Adrenal gland (tissue), 12 donors: Measurements from ENCODE around the gene ANTXR1. TPM values are rescaled to one million over a fixed set of nuclear protein-coding genes. Genes with fewer than 3 reads are reported as not detected.

Source experiments
- DNase-seq, 7 donors: peaks; one replicate each; pipeline ENCODE4 v3.0.0-alpha.2; 2019 to 2020
- H3K27ac ChIP-seq, 5 donors: fragments of 200-600 bp; sonication (generic) in 4 of 5; 1 replicate in 3 of 5; 2 replicates in 2 of 5; pipeline versions ENCODE4 v1.5.1 to v1.8.0; 2016 to 2020; ENCODE audit warnings: mild to moderate bottlenecking in 1 of 5
- H3K27me3 ChIP-seq: fragments of 200-600 bp; 2 replicates; pipeline ENCODE4 v1.8.0; 2021
- H3K36me3 ChIP-seq, 2 donors: fragments of 200-600 bp; replicated peaks in 1 of 2; 1 replicate in 1 of 2; 2 replicates in 1 of 2; pipeline versions ENCODE4 v1.5.1 to v1.8.0; 2018 to 2022
- H3K4me1 ChIP-seq, 2 donors: fragments of 200-600 bp; replicated peaks in 1 of 2; 1 replicate in 1 of 2; 2 replicates in 1 of 2; pipeline versions ENCODE4 v1.5.1 to v1.8.0; 2018 to 2021
- H3K4me3 ChIP-seq, 4 donors: fragments of 200-600 bp; sonication (generic) in 3 of 4; one replicate each; pipeline ENCODE4 v1.5.1; 2016 to 2018
- H3K9me3 ChIP-seq, 3 donors: fragments of 200-600 bp; sonication (generic) in 1 of 3; replicated peaks in 1 of 3; 1 replicate in 2 of 3; 2 replicates in 1 of 3; pipeline versions ENCODE4 v1.5.1 to v1.8.0; 2016 to 2021
- CTCF ChIP-seq, 6 experiments: fragments of 450-650 bp in 4 of 6; fragments of 200-600 bp in 2 of 6; sonication (generic) in 1 of 6; IDR thresholded peaks; 1 replicate in 5 of 6; 2 replicates in 1 of 6; pipeline versions ENCODE4 v1.5.1 to v1.8.0; 2016 to 2021; ENCODE audit warnings: antibody characterized with exemption in 6 of 6, mild to moderate bottlenecking in 2 of 6, moderate library complexity in 1 of 6
- POLR2A ChIP-seq, 2 donors: fragments of 450-650 bp; IDR thresholded peaks; one replicate each; pipeline ENCODE4 v1.6.1; 2017; ENCODE audit warnings: antibody characterized with exemption in 2 of 2, mild to moderate bottlenecking in 2 of 2, moderate library complexity in 1 of 2
- WGBS, 4 donors: extraction: QIAGEN DNeasy Blood & Tissue Kit in 2 of 4; methylation state at CpG; one replicate each; pipeline versions ENCODE4 v1.1.5 to v1.1.7; 2013 to 2017; 5-methylcytosine and 5-hydroxymethylcytosine counted together
- intact Hi-C, 2 donors: fragments of 100-400 bp; cut with DNase I; formaldehyde crosslinking; loops; one replicate each; pipeline versions ENCODE4 v1.14.1 to v1.15.0; 2022 to 2023
- polyA plus RNA-seq, 3 donors: library from polyadenylated mRNA; stranded (reverse); fragments of 200-250 nt in 2 of 3; fragments of 350-450 nt in 1 of 3; fragmentation: Illumina TruSeq in 1 of 3; extraction: RNeasy Lipid Tissue Mini Kit (QIAGEN cat#74804) in 1 of 3; gene quantifications; one replicate each; pipeline ENCODE4 v1.2.3, GENCODE V29; 2013 to 2014
- total RNA-seq, 9 donors: library from RNA; depleted of rRNA in 4 of 9; stranded (reverse); fragments of >200 nt in 4 of 9; fragments of 120-200 nt in 1 of 9; fragmentation: NEBNext Ultra II Directional in 1 of 9; extraction: Animal tissue kit (Norgen Biotek cat#: 25700) in 1 of 9; gene quantifications; one replicate each; pipeline versions ENCODE4 v1.1.0 to v1.2.4, GENCODE V29; 2013 to 2023
- donor health status: healthy with polysubstance abuse.
- donor health status: Bipolar disorder and iron deficiency.
- donor health status: DM: yes; HTN: yes; CAD: no.
- donor health status: DM: no; HTN: no; CAD: no.
- donor health status: DM: no; HTN: no; CAD: no.
- donor health status: DM: yes; HTN: yes; CAD: no.

Gene ANTXR1
- total and polyA plus RNA-seq, 12 donors: 19.0 to 386 (median 119) TPM

- WGBS, 4 donors: 75 to 84% (median 81%) methylated on average over 7 of the region's 7 CpGs
- Histone ChIP-seq H3K9me3 (no peaks in the 10 kb centered on the region), H3K36me3 (peaks cover 0 to 31% of the 10 kb centered on the region in 2 donors), H3K27me3 (no peaks in the 10 kb centered on the region), H3K4me3 (no peak overlapping the region), H3K27ac (no peak overlapping the region), H3K4me1 (peaks cover 4 to 6% of the 10 kb centered on the region in 2 donors)
- TF ChIP-seq POLR2A (IDR thresholded peaks at IDR 0.05) (no peak), CTCF (IDR thresholded peaks at IDR 0.05) (no peak)
- intact Hi-C loops: no loop called here
- DNase-seq: no peak
Measured at GRCh38 chr2:69185807-69186206, 172.8 kb downstream of the ANTXR1 start.

- 87 to 99% (median 95%) methylated on average over 3 of the region's 3 CpGs for WGBS, 4 donors
- H3K27ac ChIP-seq: no peak overlapping the region
- peaks cover 0 to 31% of the 10 kb centered on the region in 2 donors for H3K36me3 ChIP-seq
- no peak overlapping the region for H3K4me3 ChIP-seq
- DNase-seq: no peak
- intact Hi-C loops: no loop called here
- H3K9me3 ChIP-seq: no peaks in the 10 kb centered on the region
- no peak for TF ChIP-seq POLR2A (IDR thresholded peaks at IDR 0.05)
- no peak for TF ChIP-seq CTCF (IDR thresholded peaks at IDR 0.05)
- peaks cover 6 to 7% of the 10 kb centered on the region in 2 donors for H3K4me1 ChIP-seq
- H3K27me3 ChIP-seq: no peaks in the 10 kb centered on the region
Measured at GRCh38 chr2:69186614-69187013, 173.6 kb downstream of the ANTXR1 start.

GRCh38 chr2:69188182-69188900 lies 175.4 kb downstream of the ANTXR1 start:
- peaks cover 6 to 7% of the 10 kb centered on the region in 2 donors for H3K4me1 ChIP-seq
- H3K27me3 ChIP-seq: no peaks in the 10 kb centered on the region
- 91 to 96% (median 94%) methylated on average over 4 of the region's 4 CpGs for WGBS, 4 donors
- no peak overlapping the region for H3K27ac ChIP-seq
- H3K9me3 ChIP-seq: no peaks in the 10 kb centered on the region
- TF ChIP-seq CTCF (IDR thresholded peaks at IDR 0.05) (no peak), POLR2A (IDR thresholded peaks at IDR 0.05) (no peak)
- intact Hi-C loops: no loop called here
- DNase-seq: peak in 1 of 7 donors; percentile 27
- H3K36me3 ChIP-seq: peaks cover 0 to 16% of the 10 kb centered on the region in 2 donors
- no peak overlapping the region for H3K4me3 ChIP-seq

GRCh38 chr2:69190743-69191404 lies 177.9 kb downstream of the ANTXR1 start:
- TF ChIP-seq POLR2A (IDR thresholded peaks at IDR 0.05) (no peak), CTCF (IDR thresholded peaks at IDR 0.05) (no peak)
- WGBS, 4 donors: 30 to 44% (median 43%) methylated on average over 3 of the region's 3 CpGs

More at GRCh38 chr2:69190743-69191404, 177.9 kb downstream of the ANTXR1 start:
- Histone ChIP-seq H3K36me3 (peaks cover 0 to 11% of the 10 kb centered on the region in 2 donors), H3K4me3 (no peak overlapping the region), H3K9me3 (no peaks in the 10 kb centered on the region), H3K4me1 (peaks cover 6 to 12% of the 10 kb centered on the region in 2 donors), H3K27me3 (no peaks in the 10 kb centered on the region), H3K27ac (peak overlapping the region in 2 of 5 donors; percentile 21 to 57)
- DNase-seq: no peak
- intact Hi-C loops: no loop called here
